Testis (tissue), 2 donors: ENCODE data around the gene GRIP2.

Source experiments
- POLR2A ChIP-seq: fragments of 450-650 bp; IDR thresholded peaks from one replicate; pipeline ENCODE4 v1.6.1; 2017; ENCODE audit warnings: antibody characterized with exemption, mild to moderate bottlenecking, moderate library complexity
- TF ChIP-seq, protein P1 (sequence below), 3 experiments: fragments of 450-650 bp in 2 of 3; fragments of 200-600 bp in 1 of 3; sonication (generic) in 1 of 3; IDR thresholded peaks; one replicate each; pipeline ENCODE4 v1.5.1; 2016 to 2019; ENCODE audit warnings: antibody characterized with exemption in 3 of 3, mild to moderate bottlenecking in 2 of 3, moderate library complexity in 1 of 3

- TF ChIP-seq, protein P1, sequence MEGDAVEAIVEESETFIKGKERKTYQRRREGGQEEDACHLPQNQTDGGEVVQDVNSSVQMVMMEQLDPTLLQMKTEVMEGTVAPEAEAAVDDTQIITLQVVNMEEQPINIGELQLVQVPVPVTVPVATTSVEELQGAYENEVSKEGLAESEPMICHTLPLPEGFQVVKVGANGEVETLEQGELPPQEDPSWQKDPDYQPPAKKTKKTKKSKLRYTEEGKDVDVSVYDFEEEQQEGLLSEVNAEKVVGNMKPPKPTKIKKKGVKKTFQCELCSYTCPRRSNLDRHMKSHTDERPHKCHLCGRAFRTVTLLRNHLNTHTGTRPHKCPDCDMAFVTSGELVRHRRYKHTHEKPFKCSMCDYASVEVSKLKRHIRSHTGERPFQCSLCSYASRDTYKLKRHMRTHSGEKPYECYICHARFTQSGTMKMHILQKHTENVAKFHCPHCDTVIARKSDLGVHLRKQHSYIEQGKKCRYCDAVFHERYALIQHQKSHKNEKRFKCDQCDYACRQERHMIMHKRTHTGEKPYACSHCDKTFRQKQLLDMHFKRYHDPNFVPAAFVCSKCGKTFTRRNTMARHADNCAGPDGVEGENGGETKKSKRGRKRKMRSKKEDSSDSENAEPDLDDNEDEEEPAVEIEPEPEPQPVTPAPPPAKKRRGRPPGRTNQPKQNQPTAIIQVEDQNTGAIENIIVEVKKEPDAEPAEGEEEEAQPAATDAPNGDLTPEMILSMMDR (IDR thresholded peaks at IDR 0.05), result no peak
- TF ChIP-seq POLR2A, result no peak
Observed at GRCh38 chr3:14450922-14451606, 89.1 kb downstream of the GRIP2 start.
